WTC11 (cell line): ENCODE results near the gene SYT13. TPM values are rescaled to one million over a fixed set of nuclear protein-coding genes. Genes with fewer than 3 reads are reported as not detected.

Experiments used
- ATAC-seq: fragments of 200-7000 bp; cut with Tn5 transposase; 2 replicates; pipeline ENCODE4 v1.10.0; 2021; ENCODE audit warnings: mild to moderate bottlenecking, moderate library complexity
- CTCF ChIA-PET: fragments of 300-600 bp; sonication (Branson Sonifier 250); formaldehyde crosslinking; loops from one replicate; lab custom pipeline; 2021; ENCODE audit warnings: antibody characterized with exemption; lab: Charles Lee
- POLR2A ChIA-PET: fragments of 350-600 bp; sonication (Branson Sonifier 250); formaldehyde crosslinking; loops from one replicate; lab custom pipeline; 2021; ENCODE audit warnings: antibody characterized with exemption; lab: Charles Lee
- DNase-seq: peaks from one replicate; pipeline ENCODE4 v3.0.0; 2021; ENCODE audit warnings: low spot score
- H3K27ac Mint-ChIP-seq: 2 replicates; pipeline ENCODE4 v1.8.0; 2021; ENCODE audit warnings: mixed read lengths
- H3K27me3 Mint-ChIP-seq: 2 replicates; pipeline ENCODE4 v1.8.0; 2021; ENCODE audit warnings: low read depth, mild to moderate bottlenecking, moderate library complexity, mixed read lengths
- H3K36me3 Mint-ChIP-seq: 2 replicates; pipeline ENCODE4 v1.8.0; 2021; ENCODE audit warnings: mixed read lengths
- H3K4me1 Mint-ChIP-seq: 2 replicates; pipeline ENCODE4 v1.8.0; 2022; ENCODE audit warnings: mixed read lengths
- H3K4me3 Mint-ChIP-seq: 2 replicates; pipeline ENCODE4 v1.8.0; 2021; ENCODE audit warnings: mild to moderate bottlenecking, moderate library complexity, mixed read lengths
- H3K9me3 Mint-ChIP-seq: 2 replicates; pipeline ENCODE4 v1.8.0; 2021; ENCODE audit warnings: mixed read lengths
- E2F5 ChIP-seq: sonication (generic); formaldehyde crosslinking; IDR thresholded peaks from 2 replicates; pipeline ENCODE4 v1.8.1; 2022; ENCODE audit warnings: mild to moderate bottlenecking, moderate library complexity, missing genetic modification reagents
- FOXP4 ChIP-seq: sonication (generic); formaldehyde crosslinking; IDR thresholded peaks from 2 replicates; pipeline ENCODE4 v1.8.0; 2022; ENCODE audit warnings: mild to moderate bottlenecking, missing genetic modification reagents
- GABPB1 ChIP-seq: sonication (generic); formaldehyde crosslinking; IDR thresholded peaks from 2 replicates; pipeline ENCODE4 v1.8.1; 2023; ENCODE audit warnings: mild to moderate bottlenecking, missing genetic modification reagents
- GRHL2 ChIP-seq: fragments of 250-450 bp; sonication (Bioruptor Pico); IDR thresholded peaks from 2 replicates; pipeline ENCODE4 v1.8.0; 2022; ENCODE audit warnings: mild to moderate bottlenecking, moderate library complexity; ENCODE audit not compliant: insufficient replicate concordance, severe bottlenecking
- GTF2I ChIP-seq: fragments of 250-450 bp; sonication (Bioruptor Pico); conservative IDR thresholded peaks from 2 replicates; pipeline ENCODE4 v1.4.0; 2021; ENCODE audit warnings: mild to moderate bottlenecking
- KAT7 ChIP-seq: sonication (generic); formaldehyde crosslinking; IDR thresholded peaks from 2 replicates; pipeline ENCODE4 v1.8.1; 2023; ENCODE audit warnings: missing genetic modification reagents, mild to moderate bottlenecking, borderline replicate concordance
- MXD4 ChIP-seq: fragments of 250-450 bp; sonication (Bioruptor Pico); IDR thresholded peaks from 2 replicates; pipeline ENCODE4 v1.8.0; 2021; ENCODE audit warnings: mild to moderate bottlenecking, moderate library complexity, borderline replicate concordance
- NR3C1 ChIP-seq: sonication (generic); formaldehyde crosslinking; conservative IDR thresholded peaks from 2 replicates; pipeline ENCODE4 v1.8.1; 2023; ENCODE audit warnings: low read depth, mild to moderate bottlenecking, missing genetic modification reagents
- ZBTB21 ChIP-seq: sonication (generic); formaldehyde crosslinking; IDR thresholded peaks from 2 replicates; pipeline ENCODE4 v1.8.1; 2023; ENCODE audit warnings: mild to moderate bottlenecking, missing genetic modification reagents, borderline replicate concordance
- ZBTB43 ChIP-seq: sonication (generic); formaldehyde crosslinking; IDR thresholded peaks from 2 replicates; pipeline ENCODE4 v1.8.1; 2023; ENCODE audit warnings: mild to moderate bottlenecking, missing genetic modification reagents
- total RNA-seq: library from RNA; stranded (reverse); gene quantifications from 3 replicates; pipeline ENCODE4 v1.2.3, GENCODE V29; 2021
- TF ChIP-seq, protein P1 (sequence below): fragments of 250-450 bp; sonication (Bioruptor Pico); IDR thresholded peaks from 2 replicates; pipeline ENCODE4 v1.9.0; 2021; ENCODE audit warnings: mild to moderate bottlenecking
- TF ChIP-seq, protein P2 (sequence below): fragments of 200-600 bp; IDR thresholded peaks from 2 replicates; pipeline ENCODE4 v1.8.0; 2022; ENCODE audit warnings: antibody characterized with exemption
- TF ChIP-seq, protein P3 (sequence below): sonication (generic); formaldehyde crosslinking; IDR thresholded peaks from 2 replicates; pipeline ENCODE4 v1.8.0; 2023; ENCODE audit warnings: mild to moderate bottlenecking, missing genetic modification reagents

Gene SYT13
- total RNA-seq, 1 experiment from 2014 or later = 10.8 TPM

GRCh38 chr11:45245218-45246045, 40.7 kb downstream of the SYT13 start:
- peaks cover 3% of the 10 kb centered on the region for H3K9me3 Mint-ChIP-seq
- no peaks in the 10 kb centered on the region for H3K27me3 Mint-ChIP-seq
- H3K4me1 Mint-ChIP-seq = 0 out of 2 replicates have a peak, but pooled peaks cover 3% of the 10 kb centered on the region
- ATAC-seq (no peak), DNase-seq (no peak)
- CTCF ChIA-PET = interaction anchor here (1.1 to 5.2 kb wide), 5 partner anchors 12 to 135 kb away, joined by 3 to 34 read pairs (median 5); no protein-coding TSS in a partner anchor
- POLR2A ChIA-PET = no interaction called here
- no peaks in the 10 kb centered on the region for H3K36me3 Mint-ChIP-seq
- H3K27ac Mint-ChIP-seq = no peak overlapping the region
- TF ChIP-seq FOXP4 (CRISPR knock-in tag) = no peak
- TF ChIP-seq GTF2I (CRISPR knock-in tag) = no peak
- TF ChIP-seq, protein P1, sequence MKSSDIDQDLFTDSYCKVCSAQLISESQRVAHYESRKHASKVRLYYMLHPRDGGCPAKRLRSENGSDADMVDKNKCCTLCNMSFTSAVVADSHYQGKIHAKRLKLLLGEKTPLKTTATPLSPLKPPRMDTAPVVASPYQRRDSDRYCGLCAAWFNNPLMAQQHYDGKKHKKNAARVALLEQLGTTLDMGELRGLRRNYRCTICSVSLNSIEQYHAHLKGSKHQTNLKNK (CRISPR knock-in tag) = no peak
- no peak for TF ChIP-seq ZBTB21 (CRISPR knock-in tag)
- TF ChIP-seq, protein P2, sequence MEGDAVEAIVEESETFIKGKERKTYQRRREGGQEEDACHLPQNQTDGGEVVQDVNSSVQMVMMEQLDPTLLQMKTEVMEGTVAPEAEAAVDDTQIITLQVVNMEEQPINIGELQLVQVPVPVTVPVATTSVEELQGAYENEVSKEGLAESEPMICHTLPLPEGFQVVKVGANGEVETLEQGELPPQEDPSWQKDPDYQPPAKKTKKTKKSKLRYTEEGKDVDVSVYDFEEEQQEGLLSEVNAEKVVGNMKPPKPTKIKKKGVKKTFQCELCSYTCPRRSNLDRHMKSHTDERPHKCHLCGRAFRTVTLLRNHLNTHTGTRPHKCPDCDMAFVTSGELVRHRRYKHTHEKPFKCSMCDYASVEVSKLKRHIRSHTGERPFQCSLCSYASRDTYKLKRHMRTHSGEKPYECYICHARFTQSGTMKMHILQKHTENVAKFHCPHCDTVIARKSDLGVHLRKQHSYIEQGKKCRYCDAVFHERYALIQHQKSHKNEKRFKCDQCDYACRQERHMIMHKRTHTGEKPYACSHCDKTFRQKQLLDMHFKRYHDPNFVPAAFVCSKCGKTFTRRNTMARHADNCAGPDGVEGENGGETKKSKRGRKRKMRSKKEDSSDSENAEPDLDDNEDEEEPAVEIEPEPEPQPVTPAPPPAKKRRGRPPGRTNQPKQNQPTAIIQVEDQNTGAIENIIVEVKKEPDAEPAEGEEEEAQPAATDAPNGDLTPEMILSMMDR = no peak
- TF ChIP-seq GABPB1 (CRISPR knock-in tag) = no peak
- TF ChIP-seq GRHL2 = no peak
- TF ChIP-seq, all 79 proteins: peak for 0
- H3K4me3 Mint-ChIP-seq = no peak overlapping the region

GRCh38 chr11:45243967-45244366, 42.2 kb downstream of the SYT13 start:
- TF ChIP-seq MXD4 (CRISPR knock-in tag) (no peak), ZBTB21 (CRISPR knock-in tag) (no peak), NR3C1 (CRISPR knock-in tag) (no peak), E2F5 (CRISPR knock-in tag) (no peak), ZBTB43 (CRISPR knock-in tag) (no peak), GRHL2 (no peak), KAT7 (no peak)
- TF ChIP-seq, protein P3, sequence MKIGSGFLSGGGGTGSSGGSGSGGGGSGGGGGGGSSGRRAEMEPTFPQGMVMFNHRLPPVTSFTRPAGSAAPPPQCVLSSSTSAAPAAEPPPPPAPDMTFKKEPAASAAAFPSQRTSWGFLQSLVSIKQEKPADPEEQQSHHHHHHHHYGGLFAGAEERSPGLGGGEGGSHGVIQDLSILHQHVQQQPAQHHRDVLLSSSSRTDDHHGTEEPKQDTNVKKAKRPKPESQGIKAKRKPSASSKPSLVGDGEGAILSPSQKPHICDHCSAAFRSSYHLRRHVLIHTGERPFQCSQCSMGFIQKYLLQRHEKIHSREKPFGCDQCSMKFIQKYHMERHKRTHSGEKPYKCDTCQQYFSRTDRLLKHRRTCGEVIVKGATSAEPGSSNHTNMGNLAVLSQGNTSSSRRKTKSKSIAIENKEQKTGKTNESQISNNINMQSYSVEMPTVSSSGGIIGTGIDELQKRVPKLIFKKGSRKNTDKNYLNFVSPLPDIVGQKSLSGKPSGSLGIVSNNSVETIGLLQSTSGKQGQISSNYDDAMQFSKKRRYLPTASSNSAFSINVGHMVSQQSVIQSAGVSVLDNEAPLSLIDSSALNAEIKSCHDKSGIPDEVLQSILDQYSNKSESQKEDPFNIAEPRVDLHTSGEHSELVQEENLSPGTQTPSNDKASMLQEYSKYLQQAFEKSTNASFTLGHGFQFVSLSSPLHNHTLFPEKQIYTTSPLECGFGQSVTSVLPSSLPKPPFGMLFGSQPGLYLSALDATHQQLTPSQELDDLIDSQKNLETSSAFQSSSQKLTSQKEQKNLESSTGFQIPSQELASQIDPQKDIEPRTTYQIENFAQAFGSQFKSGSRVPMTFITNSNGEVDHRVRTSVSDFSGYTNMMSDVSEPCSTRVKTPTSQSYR (CRISPR knock-in tag) = no peak
- H3K9me3 Mint-ChIP-seq = peaks cover 11% of the 10 kb centered on the region
- H3K4me3 Mint-ChIP-seq = no peak overlapping the region
- H3K27me3 Mint-ChIP-seq = no peaks in the 10 kb centered on the region
- ATAC-seq (no peak), DNase-seq (no peak)
- H3K36me3 Mint-ChIP-seq = no peaks in the 10 kb centered on the region
- no peak overlapping the region for H3K27ac Mint-ChIP-seq
- ChIA-PET POLR2A (interaction anchor here (0.5 kb wide), 1 partner anchor 509 kb away, joined by 4 read pairs; no protein-coding TSS in a partner anchor), CTCF (interaction anchor here (0.5 to 5.2 kb wide), 6 partner anchors 9 to 139 kb away, joined by 3 to 41 read pairs (median 8); no protein-coding TSS in a partner anchor)
- H3K4me1 Mint-ChIP-seq = 0 out of 2 replicates have a peak, but pooled peaks cover 3% of the 10 kb centered on the region
